HG02623 (cell line): ENCODE results near the gene RANBP10.
"Not testable (repeated sequence)": the region's sequence is repeated elsewhere in the genome, so short reads cannot be mapped to it uniquely, and the experiment has no call there.

ENCODE experiments used
- ATAC-seq: cut with Tn5 transposase; IDR thresholded peaks from one replicate; pipeline ENCODE4 v1.9.1; 2021; ENCODE audit warnings: moderate library complexity; ENCODE audit not compliant: unreplicated experiment

Gene RANBP10

DNA sequence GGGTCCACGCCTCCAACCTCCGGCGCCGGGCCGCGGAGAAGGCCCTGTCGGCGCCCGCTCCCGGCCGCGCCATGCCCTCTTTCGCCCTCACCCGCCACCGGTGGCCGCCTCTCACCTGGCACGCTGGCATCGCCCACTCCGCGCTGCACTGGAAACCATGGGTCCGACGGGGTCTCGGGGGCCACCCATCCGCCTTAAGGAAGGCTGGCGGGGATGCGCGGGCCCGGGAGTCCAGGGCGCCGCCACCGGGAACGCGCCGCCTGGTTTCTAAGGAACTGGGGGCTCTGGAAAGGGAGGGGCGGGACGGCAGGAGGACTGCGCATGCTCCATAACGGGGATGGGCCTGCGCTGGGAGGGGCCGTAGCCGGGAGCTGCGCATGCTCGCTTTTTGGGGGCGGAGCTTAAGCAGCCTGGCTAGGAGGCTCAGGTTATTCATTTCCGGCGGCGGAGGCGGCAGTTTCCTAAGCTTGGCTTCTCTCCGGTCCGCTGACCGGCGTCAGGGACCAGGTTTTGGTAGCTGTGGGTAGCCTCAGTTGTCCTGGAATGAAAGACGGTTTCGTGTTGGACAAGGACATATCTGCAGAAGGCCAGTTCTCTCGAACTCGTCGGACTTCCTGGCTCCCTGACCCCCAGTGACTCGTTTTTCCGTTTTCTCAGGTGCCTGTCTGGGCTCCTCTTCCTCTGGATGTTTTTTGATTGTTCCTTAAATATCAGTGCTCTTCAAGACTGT, 87.1 kb downstream of the RANBP10 start, which contains the start of gene GFOD2:
Gene GFOD2 (minus strand): TSS at position 269 of the 730 bp plus-strand sequence. CDS start 33,601 bp downstream, outside the sequence.
- ATAC-seq = peak; percentile 84

DNA sequence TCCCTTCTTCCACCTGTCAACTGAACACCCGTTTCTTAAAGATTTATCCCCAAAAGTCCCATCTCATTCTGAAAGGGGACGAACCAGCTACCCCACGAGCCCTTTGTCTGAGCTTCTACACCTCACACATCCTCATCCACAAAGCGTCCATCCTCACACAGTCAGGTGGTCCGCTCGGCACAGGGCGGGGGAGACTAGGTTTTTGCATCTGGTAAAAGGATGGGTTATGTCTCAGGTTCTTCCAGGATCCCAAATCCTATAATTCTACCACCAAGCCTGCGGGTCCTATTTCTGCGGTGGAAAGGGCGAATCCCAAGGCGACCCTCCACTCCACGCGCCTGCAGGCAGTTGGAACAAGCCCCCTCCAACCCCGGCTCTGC, 87.7 kb downstream of the RANBP10 start:
- ATAC-seq = no peak

DNA sequence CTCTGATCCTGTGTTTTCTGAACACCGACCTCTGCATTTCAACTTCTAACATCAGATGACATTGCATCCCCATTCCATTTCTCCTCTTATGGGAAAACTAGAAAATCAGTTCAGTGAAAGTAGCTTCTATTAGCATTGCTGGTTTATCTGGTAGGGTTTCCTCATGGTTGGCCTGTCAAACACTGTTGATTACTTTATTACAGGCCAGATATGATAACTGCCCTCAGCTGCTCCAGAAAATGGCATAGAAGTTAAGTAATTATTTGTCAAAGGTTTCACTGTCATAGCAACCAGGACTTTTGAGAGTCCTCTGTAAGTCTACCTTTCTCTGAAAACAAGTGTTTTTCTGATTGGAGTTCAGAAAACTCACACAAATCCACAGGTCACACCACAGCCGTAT, 90.3 kb downstream of the RANBP10 start:
- ATAC-seq = no peak

DNA sequence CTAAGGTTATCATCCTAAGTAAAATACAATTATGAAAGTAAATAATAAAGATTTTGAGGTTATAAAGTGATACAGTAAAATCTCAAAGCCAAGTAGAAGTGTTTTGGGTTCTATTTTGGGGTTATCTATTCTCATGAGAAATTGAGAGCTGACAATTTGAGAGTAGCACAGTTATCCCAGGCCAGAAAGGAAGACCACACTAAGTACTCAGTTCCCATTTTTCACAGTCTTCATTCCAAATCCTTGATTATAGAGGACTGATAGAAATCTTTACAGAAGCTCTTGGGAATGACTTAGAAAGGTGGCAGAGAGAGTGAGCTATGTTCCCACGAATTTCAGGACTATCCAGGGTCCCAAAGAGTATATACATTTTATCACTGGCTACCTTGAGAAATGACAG, 91.8 kb downstream of the RANBP10 start:
- no peak for ATAC-seq

DNA sequence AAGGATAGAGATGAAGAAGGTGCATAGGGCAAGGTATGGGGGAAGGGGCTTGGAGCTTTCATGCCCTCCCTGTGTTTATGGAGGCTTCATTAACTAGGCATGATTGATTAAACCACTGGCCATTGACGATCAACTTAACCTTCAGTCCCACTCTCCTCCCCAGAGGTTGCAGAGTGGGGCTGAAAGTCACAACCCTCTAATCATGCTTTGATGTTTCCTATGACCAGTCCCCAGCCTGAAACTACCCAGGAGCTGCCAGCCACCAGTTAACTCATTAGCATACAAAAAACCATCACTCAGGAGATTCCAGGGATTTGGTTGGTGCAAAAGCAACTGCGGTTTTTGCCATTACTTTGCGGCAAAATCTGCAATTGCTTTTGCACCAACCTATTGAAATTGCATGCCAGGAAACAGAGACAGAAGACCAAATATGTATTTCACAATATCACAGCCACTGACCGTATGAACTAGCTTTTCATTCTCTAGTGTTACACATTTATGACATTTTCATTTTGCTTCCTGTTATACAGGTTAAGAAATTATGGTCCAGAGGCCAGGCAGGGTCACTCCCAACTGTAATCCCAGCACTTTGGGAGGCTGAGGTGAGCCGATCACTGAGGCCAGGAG, 92.6 kb downstream of the RANBP10 start:
- ATAC-seq = no peak

DNA sequence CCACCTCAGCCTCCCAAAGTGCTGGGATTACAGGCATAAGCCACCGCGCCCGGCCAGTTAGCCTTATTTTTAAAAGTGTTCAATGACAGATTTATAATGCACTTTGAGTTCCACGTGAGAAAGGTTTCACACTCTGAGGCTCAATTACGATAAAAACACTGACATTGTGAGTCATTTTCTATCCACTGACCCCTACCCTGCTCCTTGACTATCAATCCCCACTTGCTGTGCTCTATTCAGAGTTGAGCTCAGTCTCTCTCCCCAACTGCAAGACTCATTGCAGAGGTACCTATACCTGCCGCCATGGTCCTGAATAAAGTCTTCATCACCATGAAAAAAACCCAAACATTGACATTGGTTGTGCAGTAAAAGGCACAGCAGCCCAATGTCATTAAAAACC, 95.8 kb downstream of the RANBP10 start:
- ATAC-seq = no peak

DNA sequence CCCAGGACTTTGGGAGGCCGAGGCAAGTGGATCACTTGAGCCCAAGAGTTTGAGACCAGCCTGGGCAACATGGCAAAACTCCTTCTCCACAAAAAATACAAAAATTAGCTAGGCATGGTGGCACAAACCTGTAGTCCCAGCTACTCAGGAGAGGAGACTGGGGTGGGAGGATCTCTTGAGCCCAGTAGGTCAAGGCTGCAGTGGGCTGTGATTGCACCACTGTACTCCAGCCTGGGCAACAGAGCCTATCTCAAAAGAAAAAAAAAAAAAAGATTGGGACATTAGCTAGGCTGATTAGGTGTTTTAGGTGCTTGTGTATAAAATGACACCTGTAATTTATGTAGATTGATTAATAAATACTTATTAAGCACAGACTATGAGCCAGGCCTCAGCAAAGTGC, 97.3 kb downstream of the RANBP10 start:
- no peak for ATAC-seq

DNA sequence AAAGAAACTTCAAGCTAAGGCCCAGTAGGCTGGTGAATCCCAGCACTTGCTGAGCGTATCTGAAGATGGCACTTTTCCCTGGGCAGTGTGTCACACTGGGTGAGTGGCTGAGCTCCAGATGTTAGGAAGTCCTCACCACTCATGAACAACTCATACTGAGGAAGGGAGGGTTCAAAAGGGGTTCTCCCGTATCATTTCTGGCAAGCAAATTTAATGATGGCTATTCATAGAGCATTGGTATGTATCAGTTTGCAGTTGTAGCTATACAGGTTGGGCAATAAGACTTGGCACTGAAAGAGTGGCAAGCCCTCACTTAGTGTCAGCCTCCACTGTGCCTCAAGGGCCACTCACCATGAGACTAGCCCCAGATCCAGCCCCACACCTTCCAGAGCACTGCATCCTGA, 98.0 kb downstream of the RANBP10 start:
- ATAC-seq = no peak

DNA sequence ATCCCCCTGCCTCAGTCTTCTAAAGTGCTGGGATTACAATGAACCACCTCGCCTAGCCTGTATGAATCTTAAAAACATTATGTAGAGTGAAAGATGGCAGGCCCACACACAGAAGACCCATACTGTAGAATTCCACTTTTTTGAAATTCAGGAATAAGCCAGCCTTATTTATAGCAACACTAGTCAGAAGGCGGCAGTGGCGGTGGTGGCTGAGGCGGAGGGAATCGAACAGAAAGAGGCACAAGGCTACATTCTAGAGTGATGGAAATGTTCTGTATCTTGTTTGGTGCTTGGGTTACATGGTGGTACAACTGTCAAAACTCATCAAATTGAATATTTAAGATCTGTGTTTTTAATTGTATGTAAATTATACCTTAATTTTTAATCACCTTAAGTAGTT, 98.6 kb downstream of the RANBP10 start:
- ATAC-seq = no peak

DNA sequence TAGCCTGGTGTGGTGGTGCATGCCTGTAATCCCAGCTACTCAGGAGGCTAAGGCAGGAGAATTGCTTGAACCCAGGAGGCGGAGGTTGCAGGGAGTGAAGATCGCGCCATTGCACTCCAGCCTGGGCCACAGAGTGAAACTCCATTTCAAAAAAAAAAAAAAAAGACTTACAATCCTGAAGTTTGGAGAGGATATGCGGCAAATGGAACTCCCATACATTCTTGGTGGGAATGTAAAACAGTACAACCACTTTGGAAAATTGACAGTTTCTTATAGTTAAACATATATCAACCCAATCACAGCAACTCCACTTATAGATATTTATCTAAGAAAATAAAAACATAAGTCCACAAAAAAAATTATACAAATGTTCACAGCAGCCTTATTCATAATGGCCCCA, 99.2 kb downstream of the RANBP10 start:
- no peak for ATAC-seq

DNA sequence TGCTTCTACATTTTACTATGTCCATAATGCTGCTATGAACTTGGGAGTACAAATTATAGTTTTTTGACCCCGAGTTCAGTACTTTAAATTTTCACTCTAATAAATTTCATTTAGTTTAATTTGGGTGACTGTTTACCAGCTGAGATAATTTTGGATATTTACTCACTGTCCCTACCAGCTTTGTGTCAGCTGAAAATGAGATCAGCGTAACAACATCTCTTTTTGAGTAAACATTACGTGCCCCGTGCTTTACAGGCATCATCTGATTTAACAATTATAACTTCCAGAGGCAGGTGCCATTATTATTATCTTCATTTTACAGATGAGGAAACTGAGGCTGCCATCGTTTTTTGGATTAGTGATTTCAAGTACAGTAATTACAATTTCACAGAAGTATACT, 102.2 kb downstream of the RANBP10 start:
- ATAC-seq = no peak

DNA sequence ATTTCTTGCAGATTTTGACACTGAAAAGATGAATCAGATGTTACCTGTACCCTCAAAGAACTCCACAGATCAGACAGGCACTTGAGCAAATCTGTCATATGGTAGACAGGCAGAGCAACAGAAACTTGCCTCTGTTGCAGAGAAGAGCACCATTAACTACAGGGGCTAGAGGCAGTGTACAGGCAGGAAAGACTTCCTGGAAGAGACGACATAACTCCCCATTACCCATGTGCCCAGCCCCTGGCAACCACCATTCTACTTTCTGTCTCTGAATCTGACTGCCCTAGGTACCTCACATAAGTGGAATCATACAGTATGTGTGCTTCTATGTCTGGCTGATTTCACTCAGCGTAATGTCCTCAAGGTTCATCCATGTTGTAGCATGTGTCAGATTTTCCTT, 102.7 kb downstream of the RANBP10 start:
- no peak for ATAC-seq

DNA sequence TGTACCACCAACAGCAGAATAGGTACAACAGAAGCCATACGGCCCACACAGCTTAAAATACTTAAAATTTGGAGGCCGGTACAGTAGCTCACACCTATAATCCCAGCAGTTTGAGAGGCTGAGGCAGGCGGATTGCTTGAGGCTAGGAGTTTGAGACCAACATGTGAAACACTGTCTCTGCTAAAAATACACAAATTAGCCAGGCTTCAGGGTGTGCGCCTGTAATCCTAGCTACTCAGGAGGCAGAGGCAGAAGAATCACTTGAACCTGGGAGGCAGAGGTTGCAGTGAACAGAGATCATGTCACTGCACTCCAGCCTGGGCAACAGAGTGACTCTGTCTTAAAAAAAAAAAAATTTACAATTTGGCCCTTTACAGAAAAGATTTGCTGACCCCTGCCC, 104.2 kb downstream of the RANBP10 start:
- ATAC-seq = no peak

DNA sequence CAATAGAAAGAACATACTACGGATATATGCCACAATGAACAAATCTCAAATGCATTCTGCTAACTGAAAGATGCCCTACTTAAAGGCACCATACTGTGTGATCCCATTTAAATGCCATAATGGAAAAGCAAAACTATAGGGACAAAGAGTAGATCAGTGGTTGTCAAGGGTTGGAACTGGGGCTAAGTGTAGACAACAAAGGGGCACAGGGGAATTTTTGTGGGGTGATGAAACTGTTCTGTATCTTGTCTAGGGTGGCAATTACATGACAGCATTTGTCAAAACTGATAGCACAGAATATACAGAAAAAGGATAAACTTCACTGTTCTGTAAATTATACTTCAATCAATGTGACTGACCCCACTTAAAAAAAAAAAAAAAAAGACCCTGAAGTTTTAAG, 104.9 kb downstream of the RANBP10 start:
- no peak for ATAC-seq

DNA sequence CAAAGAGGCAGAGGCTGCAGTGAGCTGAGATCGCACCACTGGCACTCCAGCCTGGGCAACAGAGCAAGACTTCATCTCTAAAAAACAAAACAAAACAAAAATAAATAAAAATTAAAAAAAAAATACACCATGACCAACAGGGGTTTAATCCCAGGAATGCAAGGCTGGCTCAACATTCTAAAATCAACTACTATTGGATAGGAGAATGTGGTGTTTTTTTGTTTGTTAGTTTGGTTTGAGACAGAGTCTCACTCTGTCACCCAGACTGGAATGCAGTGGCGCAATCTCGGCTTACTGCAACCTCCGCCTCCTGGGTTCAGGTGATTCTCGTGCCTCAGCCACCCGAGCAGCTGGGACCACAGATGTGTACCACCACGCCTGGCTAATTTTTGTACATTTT, 107.1 kb downstream of the RANBP10 start:
- ATAC-seq = no peak

DNA sequence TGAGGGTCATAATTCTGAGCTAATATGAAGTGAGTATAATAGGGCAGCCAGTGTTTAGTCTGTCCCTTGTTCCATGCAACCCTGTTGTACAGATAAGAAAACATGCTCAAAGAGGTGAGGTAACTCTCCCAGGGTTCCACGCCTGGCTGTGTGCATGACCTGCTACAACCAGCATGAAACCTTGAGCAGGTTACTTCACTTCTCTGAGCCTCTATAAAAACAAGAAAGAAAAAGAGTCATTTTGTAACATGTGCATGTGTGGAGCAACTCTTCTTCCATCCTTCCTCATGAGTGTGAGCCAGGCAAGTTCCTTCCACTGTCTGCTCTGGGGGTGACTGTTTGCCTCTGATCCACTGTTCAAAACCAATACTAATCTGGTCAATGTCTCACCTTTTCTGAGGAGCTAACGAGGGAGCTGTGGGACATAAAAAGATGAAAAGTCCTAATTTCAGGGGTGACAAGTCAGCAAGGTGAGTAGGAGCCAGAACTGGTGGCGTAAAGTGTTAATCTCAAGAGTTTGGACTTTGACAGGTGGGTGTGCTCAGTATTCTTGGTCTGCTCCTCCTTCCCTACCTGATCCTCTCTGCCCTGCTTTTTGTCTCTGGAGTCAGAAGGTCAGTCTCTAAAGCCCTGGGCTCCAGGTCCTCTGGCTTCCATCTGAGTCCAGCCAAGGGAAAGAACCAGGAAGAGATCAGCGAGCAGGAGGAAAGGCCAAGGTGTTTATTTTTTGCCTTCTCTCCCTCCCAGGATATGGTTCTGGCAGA, 108.8 kb downstream of the RANBP10 start:
- ATAC-seq = no peak

DNA sequence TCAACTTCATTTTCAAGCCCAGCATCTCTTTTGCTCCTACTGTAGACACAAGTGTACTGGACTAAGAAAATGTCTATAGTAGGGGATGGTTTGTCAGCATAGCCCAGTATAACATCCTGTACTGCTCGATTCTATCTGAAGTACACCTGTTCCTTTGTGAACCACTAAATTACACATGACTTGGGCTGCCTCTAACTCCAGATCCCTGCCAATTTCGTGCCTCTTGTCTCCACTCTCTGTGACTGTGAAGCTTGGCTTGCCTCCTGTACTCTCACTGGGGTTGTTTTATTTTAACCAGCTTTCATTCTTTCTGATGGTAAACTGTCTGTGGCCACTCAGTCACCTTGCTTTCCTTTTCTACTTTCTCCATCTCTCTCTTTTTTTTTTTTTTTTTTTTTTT, 111.7 kb downstream of the RANBP10 start:
- ATAC-seq = no peak

DNA sequence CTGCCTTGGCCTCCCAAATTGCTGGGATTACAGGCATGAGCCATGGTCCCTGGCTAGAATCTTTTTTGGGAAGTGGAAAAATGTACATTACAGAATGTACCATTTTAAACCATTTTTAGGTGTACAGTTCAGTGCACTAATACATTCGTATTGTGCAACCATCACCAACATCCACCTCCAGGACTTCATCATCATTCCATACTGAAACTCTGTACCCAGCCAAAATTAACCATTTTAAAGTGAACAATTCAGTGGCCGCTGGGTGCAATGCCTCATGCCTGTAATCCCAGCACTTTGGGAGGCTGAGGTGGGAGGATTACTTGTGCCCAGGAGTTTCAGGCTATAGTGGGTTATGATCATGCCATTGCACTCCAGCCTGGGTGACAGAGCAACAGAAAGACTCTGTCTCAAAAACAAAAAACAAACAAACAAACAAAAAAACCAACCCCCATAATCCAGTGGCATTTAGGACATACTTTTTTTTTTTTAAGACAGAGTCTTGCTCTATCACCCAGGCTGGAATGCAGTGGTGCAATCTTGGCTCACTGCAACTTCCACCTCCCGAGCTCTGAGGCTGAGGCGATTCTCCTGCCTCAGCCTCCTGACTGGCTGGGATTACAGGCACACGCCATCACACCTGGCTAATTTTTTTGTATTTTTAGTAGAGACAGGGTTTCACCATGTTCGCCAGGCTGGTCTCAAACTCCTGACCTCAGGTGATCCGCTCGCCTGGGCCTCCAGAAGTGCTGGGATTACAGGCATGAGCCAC, 112.7 kb downstream of the RANBP10 start:
- ATAC-seq = not testable (repeated sequence)

DNA sequence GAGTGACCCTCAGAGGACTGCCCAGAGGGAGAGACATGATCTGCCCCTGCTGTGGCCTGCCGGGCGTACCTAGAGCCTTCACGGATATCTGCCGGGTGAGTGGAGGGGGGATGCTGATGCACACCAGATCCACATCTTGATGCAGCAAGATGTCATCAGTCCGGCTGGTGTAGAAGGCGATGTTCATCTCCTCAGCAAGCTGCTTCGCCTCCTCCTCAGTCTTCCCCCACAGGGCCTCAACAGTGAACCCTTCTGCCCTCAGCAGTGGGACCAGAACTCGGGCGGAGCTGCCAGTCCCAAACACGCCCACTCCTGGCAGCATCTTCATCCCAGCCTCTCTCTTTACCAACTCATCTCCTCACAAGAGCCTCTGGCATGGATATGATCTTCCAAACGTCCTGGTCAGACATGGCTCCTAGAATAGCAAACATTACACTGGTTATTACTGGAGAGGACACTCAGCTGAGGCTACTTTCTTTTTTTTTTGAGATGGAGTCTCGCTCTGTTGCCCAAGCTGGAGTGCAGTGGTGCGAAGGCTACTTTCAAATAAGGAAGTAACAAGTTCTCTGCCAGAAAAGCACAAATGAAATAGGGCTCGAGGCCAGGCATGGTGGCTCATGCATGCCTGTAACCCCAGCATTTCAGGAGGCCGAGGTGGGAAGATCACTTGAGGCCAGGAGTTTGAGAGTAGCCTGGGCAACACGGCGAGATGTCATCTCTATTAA, 120.8 kb downstream of the RANBP10 start:
- no peak for ATAC-seq

DNA sequence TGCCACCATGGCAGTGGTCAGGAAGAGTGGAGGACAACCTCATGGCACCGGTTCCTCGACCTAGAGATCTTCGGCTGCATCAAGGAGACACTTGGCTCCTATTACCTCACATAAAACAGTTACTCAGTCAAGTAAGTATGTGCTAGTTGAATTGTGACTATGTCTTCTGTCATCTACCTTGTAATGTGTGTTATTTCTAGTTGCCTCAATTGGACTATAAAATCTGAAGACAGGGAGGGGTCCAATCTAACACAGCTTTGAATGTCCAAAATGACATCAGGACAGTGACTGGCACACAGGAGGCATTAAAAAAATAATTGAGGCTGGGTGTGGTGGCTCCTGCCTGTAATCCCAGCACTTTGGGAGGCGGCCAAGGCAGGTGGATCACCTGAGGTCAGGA, 122.6 kb downstream of the RANBP10 start:
- ATAC-seq = no peak
